IgD-negative memory B cell (primary cell): ENCODE data around the gene CCR2. TPM values are rescaled to one million over a fixed set of nuclear protein-coding genes. Genes with fewer than 3 reads are reported as not detected.
"Not testable (repeated sequence)": the region's sequence is repeated elsewhere in the genome, so short reads cannot be mapped to it uniquely, and the experiment has no call there.

Experiments used
- H3K27ac Mint-ChIP-seq, 3 donors: one replicate each; pipeline ENCODE4 v1.8.0; 2020 to 2022; ENCODE audit warnings: mild to moderate bottlenecking in 3 of 3, mixed read lengths in 3 of 3, moderate library complexity in 1 of 3
- H3K27me3 Mint-ChIP-seq: one replicate; pipeline ENCODE4 v1.8.0; 2021; ENCODE audit warnings: mixed read lengths
- H3K36me3 Mint-ChIP-seq: one replicate; pipeline ENCODE4 v1.8.0; 2020; ENCODE audit warnings: mild to moderate bottlenecking, mixed read lengths
- H3K4me1 Mint-ChIP-seq, 3 donors: one replicate each; pipeline ENCODE4 v1.8.0; 2020 to 2022; ENCODE audit warnings: mixed read lengths in 3 of 3, mild to moderate bottlenecking in 1 of 3
- H3K4me3 Mint-ChIP-seq, 4 donors: one replicate each; pipeline ENCODE4 v1.8.0; 2020 to 2022; ENCODE audit warnings: mild to moderate bottlenecking in 4 of 4, mixed read lengths in 4 of 4, moderate library complexity in 3 of 4
- H3K9me3 Mint-ChIP-seq, 3 donors: one replicate each; pipeline ENCODE4 v1.8.0; 2020 to 2021; ENCODE audit warnings: mixed read lengths in 3 of 3, mild to moderate bottlenecking in 1 of 3
- polyA plus RNA-seq: library from polyadenylated mRNA; unstranded; fragments of 300-500 nt; fragmentation: Illumina TruSeq; gene quantifications from one replicate; pipeline ENCODE4 v1.2.3, GENCODE V29; 2021

CCR2 gene
- polyA plus RNA-seq, 1 donor from 2014 or later = 10.9 TPM

DNA sequence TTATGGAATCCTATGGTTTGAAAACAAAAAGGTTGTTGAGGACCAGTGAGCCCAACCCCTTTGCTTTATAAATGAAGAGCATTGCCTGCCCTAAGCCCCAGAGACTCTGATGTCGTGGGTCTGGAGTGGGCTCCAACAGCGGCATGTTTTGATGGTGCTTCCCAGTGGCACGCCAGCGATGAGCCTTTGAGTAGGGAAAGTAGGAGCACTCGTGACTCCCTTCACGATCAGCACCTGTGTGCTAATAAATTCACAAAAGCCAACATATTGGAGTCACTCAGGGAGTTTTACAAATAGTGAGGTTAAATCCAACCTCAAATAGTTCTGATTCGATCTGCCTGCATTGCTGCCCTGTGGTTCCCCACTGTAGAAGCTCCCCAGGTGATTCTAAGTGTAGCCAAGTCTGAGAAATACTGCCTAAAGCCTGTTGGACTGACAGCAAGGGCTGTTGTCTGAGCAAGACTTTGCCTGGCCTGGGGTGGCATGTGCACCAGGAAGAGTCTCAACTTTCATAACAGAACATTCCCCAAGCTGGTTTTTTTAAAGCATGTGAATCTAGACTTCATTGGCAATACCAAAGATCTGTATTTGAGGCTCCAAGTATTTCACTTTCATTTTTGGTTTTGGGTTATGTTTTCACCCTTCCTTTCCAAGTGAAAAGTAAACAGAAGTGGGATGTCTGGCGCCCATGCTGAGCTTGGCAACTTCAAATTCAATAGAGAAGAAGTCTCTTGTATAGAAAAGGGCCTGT, 26.7 kb downstream of the CCR2 start:
- H3K4me1 Mint-ChIP-seq = peaks cover 36 to 50% (median 36%) of the 10 kb centered on the region in 3 donors
- H3K36me3 Mint-ChIP-seq = no peaks in the 10 kb centered on the region
- peak overlapping the region in 2 of 4 donors; percentile 71 to 82 for H3K4me3 Mint-ChIP-seq
- H3K9me3 Mint-ChIP-seq = no peaks in the 10 kb centered on the region
- H3K27ac Mint-ChIP-seq = peak overlapping the region; percentile 28 to 66 (median 49)
- no peaks in the 10 kb centered on the region for H3K27me3 Mint-ChIP-seq

DNA sequence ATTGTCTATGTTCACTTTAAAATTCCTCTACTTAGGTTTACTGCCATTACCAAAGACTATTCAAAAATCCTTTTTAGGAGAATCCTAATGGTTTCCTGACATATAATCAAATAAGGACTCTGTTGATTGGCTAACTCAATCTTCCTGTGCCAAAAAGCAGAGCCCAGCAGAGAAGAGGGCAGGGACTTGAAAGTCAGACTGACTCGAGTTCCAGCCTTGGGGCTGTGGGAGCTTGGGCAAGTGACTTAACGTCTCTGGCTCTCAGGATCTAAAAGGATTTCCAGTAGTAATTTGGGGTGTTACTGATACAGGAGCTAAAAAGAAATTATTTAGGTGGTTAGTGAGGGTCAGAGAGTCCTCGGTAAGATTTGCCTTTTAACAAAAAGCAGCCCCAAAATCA, 27.7 kb downstream of the CCR2 start:
- Mint-ChIP-seq H3K36me3 (no peaks in the 10 kb centered on the region), H3K27me3 (no peaks in the 10 kb centered on the region), H3K4me3 (no peak overlapping the region), H3K9me3 (no peaks in the 10 kb centered on the region), H3K4me1 (peaks cover 35 to 49% (median 41%) of the 10 kb centered on the region in 3 donors), H3K27ac (no peak overlapping the region)

- no peaks in the 10 kb centered on the region for H3K27me3 Mint-ChIP-seq
- no peaks in the 10 kb centered on the region for H3K36me3 Mint-ChIP-seq
- peak overlapping the region; percentile 37 to 84 (median 73) for H3K4me3 Mint-ChIP-seq
- H3K27ac Mint-ChIP-seq = peak overlapping the region; percentile 14 to 93 (median 49)
- no peaks in the 10 kb centered on the region for H3K9me3 Mint-ChIP-seq
- H3K4me1 Mint-ChIP-seq = peaks cover 32 to 45% (median 38%) of the 10 kb centered on the region in 3 donors
Observed at GRCh38 chr3:46383211-46383950, 29.5 kb downstream of the CCR2 start.

GRCh38 chr3:46383951-46384330, 30.0 kb downstream of the CCR2 start:
- Mint-ChIP-seq H3K4me1 (peaks cover 31 to 43% (median 37%) of the 10 kb centered on the region in 3 donors), H3K4me3 (peak overlapping the region; percentile 37 to 84 (median 73)), H3K27me3 (no peaks in the 10 kb centered on the region), H3K36me3 (no peaks in the 10 kb centered on the region), H3K9me3 (no peaks in the 10 kb centered on the region), H3K27ac (peak overlapping the region; percentile 25 to 93 (median 49))

- H3K36me3 Mint-ChIP-seq = no peaks in the 10 kb centered on the region
- H3K27me3 Mint-ChIP-seq = no peaks in the 10 kb centered on the region
- no peak overlapping the region for H3K4me3 Mint-ChIP-seq
- H3K27ac Mint-ChIP-seq = peak overlapping the region in 1 of 3 donors; percentile 43
- H3K9me3 Mint-ChIP-seq = no peaks in the 10 kb centered on the region
- peaks cover 18 to 28% (median 24%) of the 10 kb centered on the region in 3 donors for H3K4me1 Mint-ChIP-seq
Observed at GRCh38 chr3:46386205-46386604, 32.3 kb downstream of the CCR2 start.

- H3K36me3 Mint-ChIP-seq, H3K27me3 Mint-ChIP-seq, H3K9me3 Mint-ChIP-seq, H3K4me3 Mint-ChIP-seq, H3K27ac Mint-ChIP-seq: not testable (repeated sequence)
- H3K4me1 Mint-ChIP-seq = peaks cover 8 to 15% (median 13%) of the 10 kb centered on the region in 3 donors
Observed at GRCh38 chr3:46388847-46389246, 34.9 kb downstream of the CCR2 start.

GRCh38 chr3:46389306-46389705, 35.4 kb downstream of the CCR2 start:
- no peak overlapping the region for H3K27ac Mint-ChIP-seq
- H3K9me3 Mint-ChIP-seq = no peaks in the 10 kb centered on the region

DNA sequence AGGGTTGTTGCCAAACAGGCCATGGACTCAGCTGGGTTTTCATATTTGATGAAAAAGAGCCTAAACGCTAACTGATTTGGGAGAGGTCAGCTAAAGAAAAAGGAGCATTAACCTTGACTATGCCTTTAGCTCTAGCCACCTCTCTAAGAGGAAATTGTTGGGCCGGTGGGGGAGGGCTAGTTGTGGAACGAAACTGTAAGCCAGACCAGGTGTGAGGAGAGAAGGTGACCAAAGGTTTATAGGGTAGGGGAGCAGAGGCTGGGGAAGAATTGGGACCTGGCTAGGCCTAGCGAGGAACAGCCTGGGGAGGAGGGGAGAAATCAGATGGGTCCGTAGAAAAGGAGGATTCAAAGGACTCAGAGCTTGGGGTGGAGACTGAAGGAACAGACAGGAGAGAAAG, 37.6 kb downstream of the CCR2 start:
- H3K4me3 Mint-ChIP-seq, H3K27ac Mint-ChIP-seq, H3K27me3 Mint-ChIP-seq, H3K36me3 Mint-ChIP-seq, H3K9me3 Mint-ChIP-seq: not testable (repeated sequence)
- H3K4me1 Mint-ChIP-seq = peaks cover 3 to 19% (median 6%) of the 10 kb centered on the region in 3 donors

More at GRCh38 chr3:46389306-46389705, 35.4 kb downstream of the CCR2 start:
- no peak overlapping the region for H3K4me3 Mint-ChIP-seq
- no peaks in the 10 kb centered on the region for H3K27me3 Mint-ChIP-seq
- peaks cover 2% of the 10 kb centered on the region for H3K36me3 Mint-ChIP-seq
- H3K4me1 Mint-ChIP-seq = peaks cover 6 to 11% (median 9%) of the 10 kb centered on the region in 3 donors

GRCh38 chr3:46393011-46393410, 39.1 kb downstream of the CCR2 start:
- H3K27ac Mint-ChIP-seq = no peak overlapping the region
- no peak overlapping the region for H3K4me3 Mint-ChIP-seq
- peaks cover 2% of the 10 kb centered on the region for H3K36me3 Mint-ChIP-seq
- H3K9me3 Mint-ChIP-seq = no peaks in the 10 kb centered on the region
- no peaks in the 10 kb centered on the region for H3K27me3 Mint-ChIP-seq
- peaks cover 8 to 20% (median 8%) of the 10 kb centered on the region in 3 donors for H3K4me1 Mint-ChIP-seq

DNA sequence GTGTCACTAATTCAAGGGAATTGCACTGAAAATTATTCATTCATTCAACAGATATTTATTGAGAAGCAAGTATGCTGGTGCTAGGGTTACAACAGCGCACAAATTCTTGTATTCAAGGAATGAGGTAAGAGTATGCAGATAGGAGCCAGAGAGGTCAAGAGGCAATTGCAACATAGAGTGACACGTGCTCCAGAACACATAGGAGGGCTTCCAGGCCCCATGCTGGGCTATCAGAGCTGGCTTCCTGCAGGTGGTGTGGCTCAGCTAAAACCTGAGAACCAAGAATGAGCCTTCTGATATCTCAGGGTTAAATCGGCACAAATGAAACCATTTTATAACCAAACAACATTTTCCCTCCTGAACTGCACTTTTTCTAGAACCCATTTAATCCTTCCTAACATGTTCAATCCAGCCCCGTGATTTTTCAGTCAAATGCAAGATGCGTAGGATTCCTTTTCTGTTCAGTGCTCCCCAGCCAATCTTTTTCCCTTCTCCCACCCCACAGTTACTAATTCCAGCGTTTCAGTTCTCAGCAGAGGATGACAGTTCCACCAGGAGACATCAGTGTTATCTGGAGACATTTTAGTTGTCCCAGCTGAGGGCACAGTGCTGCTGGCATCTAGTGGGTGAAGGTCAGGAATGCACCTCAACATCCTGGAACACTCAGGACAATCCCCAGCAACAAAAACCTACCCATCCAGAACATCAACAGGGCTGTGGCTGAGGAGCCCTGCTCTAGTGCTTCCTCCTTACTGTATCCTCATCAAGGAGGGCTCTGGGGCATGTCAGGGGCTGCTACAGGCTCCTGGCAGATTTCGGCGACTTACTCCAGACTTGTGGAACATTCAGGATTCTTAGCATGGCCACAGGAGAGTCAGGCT, 39.9 kb downstream of the CCR2 start:
- H3K4me3 Mint-ChIP-seq = no peak overlapping the region
- H3K4me1 Mint-ChIP-seq = peaks cover 8 to 20% (median 8%) of the 10 kb centered on the region in 3 donors
- peaks cover 2% of the 10 kb centered on the region for H3K36me3 Mint-ChIP-seq
- peak overlapping the region in 1 of 3 donors; percentile 45 for H3K27ac Mint-ChIP-seq
- no peaks in the 10 kb centered on the region for H3K9me3 Mint-ChIP-seq
- no peaks in the 10 kb centered on the region for H3K27me3 Mint-ChIP-seq

GRCh38 chr3:46395210-46395661, 41.3 kb downstream of the CCR2 start:
- Mint-ChIP-seq H3K27me3 (no peaks in the 10 kb centered on the region), H3K4me1 (peaks cover 8 to 20% (median 8%) of the 10 kb centered on the region in 3 donors), H3K27ac (peak overlapping the region in 1 of 3 donors; percentile 50), H3K4me3 (no peak overlapping the region), H3K36me3 (peaks cover 2% of the 10 kb centered on the region), H3K9me3 (no peaks in the 10 kb centered on the region)

- Mint-ChIP-seq H3K4me1 (peaks cover 8 to 20% (median 8%) of the 10 kb centered on the region in 3 donors), H3K36me3 (peaks cover 2% of the 10 kb centered on the region), H3K4me3 (peak overlapping the region in 1 of 4 donors; percentile 30), H3K27ac (peak overlapping the region in 1 of 3 donors; percentile 50), H3K27me3 (no peaks in the 10 kb centered on the region), H3K9me3 (no peaks in the 10 kb centered on the region)
Observed at GRCh38 chr3:46395766-46396530, 42.0 kb downstream of the CCR2 start.

DNA sequence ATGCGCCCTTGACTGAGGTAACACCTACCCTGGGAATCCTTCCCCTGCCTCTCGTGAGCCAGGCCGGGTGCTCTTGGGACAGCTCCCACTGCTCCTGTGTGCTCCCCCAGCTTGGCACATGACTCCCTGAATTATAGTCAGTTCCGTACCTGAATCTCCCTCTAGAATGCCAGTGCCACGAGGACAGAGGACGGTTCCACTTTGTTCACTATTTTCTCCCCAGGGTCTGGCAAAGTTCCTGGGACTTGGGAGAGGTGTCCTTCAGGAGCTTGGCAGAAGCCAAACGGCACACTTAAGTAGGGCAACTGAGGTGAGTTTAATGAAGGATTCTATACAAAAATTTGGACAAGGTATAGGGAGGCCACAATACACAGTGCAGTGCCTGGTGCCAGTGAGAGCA, 43.2 kb downstream of the CCR2 start:
- H3K4me3 Mint-ChIP-seq = peak overlapping the region in 1 of 4 donors; percentile 73
- no peaks in the 10 kb centered on the region for H3K27me3 Mint-ChIP-seq

More for the DNA sequence above, 43.2 kb downstream of the CCR2 start:
- Mint-ChIP-seq H3K4me1 (peaks cover 8 to 20% (median 8%) of the 10 kb centered on the region in 3 donors), H3K27ac (peak overlapping the region in 1 of 3 donors; percentile 67), H3K36me3 (peaks cover 2% of the 10 kb centered on the region), H3K9me3 (no peaks in the 10 kb centered on the region)
